ENCODE results near the gene MYL5.

GRCh38 chr4:684623-685327 is 10.4 kb downstream of the MYL5 start:
- no peak for TF ChIP-seq EZH2 (IDR thresholded peaks at IDR 0.05; ENCODE audit: low read length, missing control alignments)
- TF ChIP-seq, protein P1, sequence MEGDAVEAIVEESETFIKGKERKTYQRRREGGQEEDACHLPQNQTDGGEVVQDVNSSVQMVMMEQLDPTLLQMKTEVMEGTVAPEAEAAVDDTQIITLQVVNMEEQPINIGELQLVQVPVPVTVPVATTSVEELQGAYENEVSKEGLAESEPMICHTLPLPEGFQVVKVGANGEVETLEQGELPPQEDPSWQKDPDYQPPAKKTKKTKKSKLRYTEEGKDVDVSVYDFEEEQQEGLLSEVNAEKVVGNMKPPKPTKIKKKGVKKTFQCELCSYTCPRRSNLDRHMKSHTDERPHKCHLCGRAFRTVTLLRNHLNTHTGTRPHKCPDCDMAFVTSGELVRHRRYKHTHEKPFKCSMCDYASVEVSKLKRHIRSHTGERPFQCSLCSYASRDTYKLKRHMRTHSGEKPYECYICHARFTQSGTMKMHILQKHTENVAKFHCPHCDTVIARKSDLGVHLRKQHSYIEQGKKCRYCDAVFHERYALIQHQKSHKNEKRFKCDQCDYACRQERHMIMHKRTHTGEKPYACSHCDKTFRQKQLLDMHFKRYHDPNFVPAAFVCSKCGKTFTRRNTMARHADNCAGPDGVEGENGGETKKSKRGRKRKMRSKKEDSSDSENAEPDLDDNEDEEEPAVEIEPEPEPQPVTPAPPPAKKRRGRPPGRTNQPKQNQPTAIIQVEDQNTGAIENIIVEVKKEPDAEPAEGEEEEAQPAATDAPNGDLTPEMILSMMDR (conservative IDR thresholded peaks at IDR 0.05 in 1 of 2, IDR thresholded peaks at IDR 0.05 in 1 of 2; ENCODE audit: low read depth in 1 of 2, low read length in 2 of 2) = no peak
